Activated T-cell treated with anti-CD3 and anti-CD28 coated beads, Interleukin-2, amount 50 U/mL, for 72 hours (primary cell): Measurements from ENCODE around the gene OGDH. TPM values are rescaled to one million over a fixed set of nuclear protein-coding genes. Genes with fewer than 3 reads are reported as not detected.

ENCODE experiments used
- ATAC-seq, 2 donors: fragments of 150-1000 bp; cut with Tn5 transposase; replicated peaks in 1 of 2; 2 replicates each; pipeline ENCODE4 v1.10.0; 2021; ENCODE audit warnings: moderate library complexity in 2 of 2, mild to moderate bottlenecking in 1 of 2
- DNase-seq, 2 donors: peaks; one replicate each; pipeline ENCODE4 v3.0.0; 2021 to 2022; ENCODE audit warnings: mixed read lengths in 1 of 2
- H3K27ac Mint-ChIP-seq: one replicate; pipeline ENCODE4 v1.8.0; 2022; ENCODE audit warnings: mild to moderate bottlenecking, moderate library complexity, mixed read lengths
- H3K27me3 Mint-ChIP-seq: one replicate; pipeline ENCODE4 v1.8.0; 2022; ENCODE audit warnings: low read depth, mixed read lengths
- H3K36me3 Mint-ChIP-seq, 2 donors: one replicate each; pipeline ENCODE4 v1.8.0; 2022; ENCODE audit warnings: mixed read lengths in 2 of 2, mild to moderate bottlenecking in 1 of 2; ENCODE audit not compliant: insufficient read depth in 2 of 2
- H3K4me1 Mint-ChIP-seq: one replicate; pipeline ENCODE4 v1.8.0; 2022; ENCODE audit warnings: low read depth, mixed read lengths
- H3K4me3 Mint-ChIP-seq, 2 donors: one replicate each; pipeline ENCODE4 v1.8.0; 2022; ENCODE audit warnings: mild to moderate bottlenecking in 2 of 2, mixed read lengths in 2 of 2, moderate library complexity in 2 of 2
- H3K9me3 Mint-ChIP-seq, 2 donors: one replicate each; pipeline ENCODE4 v1.8.0; 2022; ENCODE audit warnings: mixed read lengths in 2 of 2
- total RNA-seq, 2 donors: library from RNA; stranded (reverse); gene quantifications; one replicate each; pipeline ENCODE4 v1.2.3, GENCODE V29; 2022

Gene OGDH
- total RNA-seq, 2 donors from 2014 or later: 79.6 to 82.7 TPM

- H3K4me1 Mint-ChIP-seq: peaks cover 15% of the 10 kb centered on the region
- H3K36me3 Mint-ChIP-seq: peaks cover 2 to 8% of the 10 kb centered on the region in 2 donors
- DNase-seq (no peak), ATAC-seq (no peak)
- H3K27me3 Mint-ChIP-seq: no peaks in the 10 kb centered on the region
- H3K9me3 Mint-ChIP-seq: no peaks in the 10 kb centered on the region
- H3K27ac Mint-ChIP-seq: no peak overlapping the region
- no peak overlapping the region for H3K4me3 Mint-ChIP-seq
Observed at GRCh38 chr7:44757311-44757710, 150.9 kb downstream of the OGDH start.

DNA sequence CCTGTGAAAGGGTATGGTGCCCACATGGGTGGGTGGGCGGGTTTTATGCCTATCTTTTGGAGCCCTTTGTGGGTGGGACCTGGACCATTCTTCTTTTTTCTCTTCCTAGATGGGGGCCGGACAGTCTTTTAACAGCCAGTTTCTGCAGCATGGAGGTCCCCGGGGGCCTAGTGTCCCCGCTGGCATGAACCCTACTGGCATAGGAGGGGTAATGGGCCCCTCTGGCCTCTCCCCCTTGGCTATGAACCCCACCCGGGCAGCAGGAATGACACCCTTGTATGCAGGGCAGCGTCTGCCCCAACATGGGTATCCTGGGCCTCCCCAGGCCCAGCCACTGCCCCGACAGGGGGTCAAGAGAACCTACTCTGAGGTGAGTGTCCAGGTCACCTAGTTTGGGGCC is 151.3 kb downstream of the OGDH start:
- DNase-seq (no peak), ATAC-seq (no peak)
- Mint-ChIP-seq H3K27me3 (no peaks in the 10 kb centered on the region), H3K9me3 (no peaks in the 10 kb centered on the region), H3K4me3 (no peak overlapping the region), H3K27ac (no peak overlapping the region), H3K4me1 (peaks cover 11% of the 10 kb centered on the region), H3K36me3 (peaks cover 3 to 6% of the 10 kb centered on the region in 2 donors)

Other genes starting within 250 kb of the OGDH start
- 100 to 1,000 TPM; 105 to 120 TPM for gene NUDCD3, start 116.0 kb upstream of the OGDH start, total RNA-seq
- under 1 TPM; 0.12 to 0.25 TPM for gene NPC1L1, start 65.3 kb upstream of the OGDH start, total RNA-seq
- gene DDX56, start 32.7 kb upstream of the OGDH start, total RNA-seq: 10 to 100 TPM; 59.9 to 72.3 TPM
- 10 to 100 TPM; 73.6 to 79.8 TPM for gene TMED4, start 24.4 kb upstream of the OGDH start, total RNA-seq
- 100 to 1,000 TPM; 101 to 113 TPM for gene ZMIZ2, start 142.2 kb downstream of the OGDH start, total RNA-seq
- 1,000 to 10,000 TPM; 1,240 to 1,316 TPM for gene PPIA, start 190.1 kb downstream of the OGDH start, total RNA-seq
- gene H2AZ2, start 241.5 kb downstream of the OGDH start, total RNA-seq: 100 to 1,000 TPM; 233 to 274 TPM